GM12865 (cell line): ENCODE results near the gene R3HCC1L.

ENCODE experiments used
- DNase-seq: peaks from one replicate; pipeline ENCODE4 v3.0.0; 2010; ENCODE audit warnings: low read depth
- H3K4me3 ChIP-seq: 2 replicates; pipeline ENCODE4 v1.5.1; 2011; ENCODE audit warnings: mild to moderate bottlenecking, low read depth, low read length, control low read depth
- TF ChIP-seq, protein P1 (sequence below): IDR thresholded peaks from 2 replicates; pipeline ENCODE4 v1.5.1; 2011; ENCODE audit warnings: low read length, control low read depth, low read depth, inconsistent platforms; ENCODE audit not compliant: insufficient read depth; ENCODE audit errors: missing control alignments

Gene R3HCC1L

DNA sequence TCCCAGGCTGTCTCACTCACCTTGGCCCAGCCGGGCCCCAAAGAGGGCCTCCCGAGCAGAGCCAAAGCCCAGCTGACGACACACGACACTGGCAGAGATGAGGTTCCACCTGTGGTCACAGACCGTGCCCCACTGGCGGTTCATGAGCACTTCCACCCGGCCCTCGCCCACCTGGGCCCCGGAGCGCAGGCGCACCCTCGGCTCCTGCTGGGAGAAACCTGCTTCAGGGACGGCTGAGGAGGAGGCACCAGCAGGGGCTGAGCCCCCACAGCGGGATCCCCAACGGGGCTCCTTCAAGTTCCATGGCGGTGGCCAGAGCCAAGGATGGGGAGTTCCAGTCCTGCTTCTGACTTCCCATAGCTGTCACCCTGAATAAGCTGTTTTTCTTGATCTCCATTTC lies 123.5 kb downstream of the R3HCC1L start:
- DNase-seq, result no peak
- TF ChIP-seq, protein P1, sequence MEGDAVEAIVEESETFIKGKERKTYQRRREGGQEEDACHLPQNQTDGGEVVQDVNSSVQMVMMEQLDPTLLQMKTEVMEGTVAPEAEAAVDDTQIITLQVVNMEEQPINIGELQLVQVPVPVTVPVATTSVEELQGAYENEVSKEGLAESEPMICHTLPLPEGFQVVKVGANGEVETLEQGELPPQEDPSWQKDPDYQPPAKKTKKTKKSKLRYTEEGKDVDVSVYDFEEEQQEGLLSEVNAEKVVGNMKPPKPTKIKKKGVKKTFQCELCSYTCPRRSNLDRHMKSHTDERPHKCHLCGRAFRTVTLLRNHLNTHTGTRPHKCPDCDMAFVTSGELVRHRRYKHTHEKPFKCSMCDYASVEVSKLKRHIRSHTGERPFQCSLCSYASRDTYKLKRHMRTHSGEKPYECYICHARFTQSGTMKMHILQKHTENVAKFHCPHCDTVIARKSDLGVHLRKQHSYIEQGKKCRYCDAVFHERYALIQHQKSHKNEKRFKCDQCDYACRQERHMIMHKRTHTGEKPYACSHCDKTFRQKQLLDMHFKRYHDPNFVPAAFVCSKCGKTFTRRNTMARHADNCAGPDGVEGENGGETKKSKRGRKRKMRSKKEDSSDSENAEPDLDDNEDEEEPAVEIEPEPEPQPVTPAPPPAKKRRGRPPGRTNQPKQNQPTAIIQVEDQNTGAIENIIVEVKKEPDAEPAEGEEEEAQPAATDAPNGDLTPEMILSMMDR, result no peak
- no peak overlapping the region for H3K4me3 ChIP-seq

DNA sequence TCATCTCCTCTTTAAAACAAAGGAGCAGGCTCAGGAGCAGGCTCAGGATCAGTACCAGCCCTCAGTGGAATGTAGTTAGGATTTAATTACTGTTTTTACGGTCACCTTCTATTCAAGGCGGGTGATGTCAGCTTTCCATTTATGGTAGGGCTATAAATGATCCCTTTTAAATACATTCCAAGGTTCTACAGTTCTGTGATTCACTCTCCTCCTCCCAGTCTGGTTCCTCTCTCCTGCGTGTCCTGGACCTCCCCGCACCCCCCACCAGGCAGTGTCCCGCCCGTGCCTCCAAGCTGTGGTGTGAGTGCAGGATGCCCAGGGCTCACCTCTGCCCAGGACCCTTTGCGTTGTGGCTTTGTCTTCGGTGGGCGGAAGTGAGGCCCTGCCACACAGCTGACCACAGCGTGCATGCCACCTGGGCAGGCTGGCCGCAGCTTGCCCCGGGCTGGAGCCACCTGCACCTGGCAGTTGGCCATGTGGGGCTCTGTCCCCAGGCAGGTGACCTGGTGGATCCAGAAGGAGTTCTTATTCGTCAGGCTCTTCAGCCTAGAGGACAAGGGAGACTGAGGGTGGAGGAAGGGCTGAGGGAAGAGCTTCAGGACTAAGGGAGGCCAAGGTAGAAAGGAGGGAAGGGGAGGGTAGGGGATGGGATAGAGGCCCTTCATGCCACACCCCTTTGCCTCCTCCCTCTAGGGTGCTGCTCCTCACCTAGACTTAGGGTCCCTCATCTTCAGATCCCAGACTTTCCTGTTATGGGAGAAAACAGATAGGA lies 124.4 kb downstream of the R3HCC1L start:
- H3K4me3 ChIP-seq, result no peak overlapping the region
- DNase-seq, result no peak
- TF ChIP-seq, protein P1, result no peak

DNA sequence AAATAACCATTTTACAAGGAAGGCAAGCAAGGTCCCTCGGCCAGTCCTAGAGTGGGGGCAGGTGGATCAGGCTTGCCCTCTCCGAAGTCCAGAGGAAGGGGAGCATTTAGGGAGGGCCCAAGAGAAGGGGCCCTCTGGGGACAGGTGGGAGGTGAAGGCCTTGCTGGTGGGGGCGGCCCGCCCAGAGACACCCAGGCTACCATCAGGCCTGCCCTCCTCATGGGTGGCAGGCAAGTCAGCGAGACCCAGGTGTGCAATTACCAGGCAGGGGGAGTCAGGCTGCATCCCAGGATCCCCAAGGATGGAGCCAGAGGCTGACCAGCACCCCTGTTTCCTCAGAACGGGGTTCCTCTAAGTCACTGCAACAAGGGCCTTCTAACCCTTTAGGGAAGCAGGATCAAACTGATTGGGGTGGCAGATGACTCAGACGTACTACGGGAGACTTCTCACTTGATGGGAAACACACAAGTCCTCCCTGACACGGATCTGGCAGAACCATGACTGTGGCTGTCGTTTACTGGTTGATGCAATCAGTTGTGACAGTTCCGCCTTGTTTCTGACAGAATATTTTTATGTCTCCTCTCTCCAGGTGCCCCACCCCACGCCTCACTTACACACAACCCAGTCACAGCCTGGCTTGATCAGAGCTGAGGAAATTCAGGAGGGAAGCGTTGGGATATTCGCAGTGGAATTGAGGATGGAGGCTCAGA lies 125.3 kb downstream of the R3HCC1L start:
- TF ChIP-seq, protein P1, result no peak
- DNase-seq, result no peak
- no peak overlapping the region for H3K4me3 ChIP-seq

DNA sequence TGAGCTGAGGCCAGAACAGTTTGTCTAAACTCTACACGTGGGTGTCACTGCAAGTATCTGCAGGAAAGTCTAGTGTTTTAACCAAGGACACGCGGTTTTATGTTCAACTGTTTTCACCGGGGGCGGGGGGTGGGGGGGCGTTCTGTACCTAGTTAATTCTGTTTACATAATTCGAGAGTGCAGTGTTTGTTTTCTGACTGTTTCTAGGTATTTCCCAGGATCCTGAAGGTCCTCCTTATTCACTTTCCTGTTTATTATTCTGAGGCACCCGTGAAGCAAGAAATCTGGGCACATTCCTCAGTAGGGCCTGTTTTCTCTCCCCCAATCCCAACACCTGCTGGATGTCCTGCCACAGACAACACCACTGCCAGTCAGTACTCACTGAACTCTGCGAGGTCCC lies 125.9 kb downstream of the R3HCC1L start:
- H3K4me3 ChIP-seq, result no peak overlapping the region
- TF ChIP-seq, protein P1, result no peak
- no peak for DNase-seq

DNA sequence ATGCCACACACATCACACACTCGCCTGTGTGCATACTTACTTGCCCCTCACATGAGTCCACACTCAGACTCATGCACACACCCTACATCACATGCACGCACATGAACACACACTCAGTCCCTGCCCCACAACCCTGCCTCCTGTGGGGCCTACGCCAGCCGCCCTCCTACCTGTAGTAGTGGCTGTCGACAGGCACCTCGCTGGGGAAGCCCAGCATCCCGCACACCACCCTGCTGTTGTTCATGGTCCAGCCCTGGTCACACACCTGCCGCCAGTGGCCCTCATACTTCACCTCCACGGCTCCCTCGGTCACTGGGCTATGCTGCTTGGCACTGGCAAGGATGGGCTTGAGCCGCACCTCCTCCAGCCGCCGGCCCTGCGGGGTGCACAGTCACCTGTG lies 126.3 kb downstream of the R3HCC1L start:
- TF ChIP-seq, protein P1, result no peak
- no peak for DNase-seq
- H3K4me3 ChIP-seq, result no peak overlapping the region

DNA sequence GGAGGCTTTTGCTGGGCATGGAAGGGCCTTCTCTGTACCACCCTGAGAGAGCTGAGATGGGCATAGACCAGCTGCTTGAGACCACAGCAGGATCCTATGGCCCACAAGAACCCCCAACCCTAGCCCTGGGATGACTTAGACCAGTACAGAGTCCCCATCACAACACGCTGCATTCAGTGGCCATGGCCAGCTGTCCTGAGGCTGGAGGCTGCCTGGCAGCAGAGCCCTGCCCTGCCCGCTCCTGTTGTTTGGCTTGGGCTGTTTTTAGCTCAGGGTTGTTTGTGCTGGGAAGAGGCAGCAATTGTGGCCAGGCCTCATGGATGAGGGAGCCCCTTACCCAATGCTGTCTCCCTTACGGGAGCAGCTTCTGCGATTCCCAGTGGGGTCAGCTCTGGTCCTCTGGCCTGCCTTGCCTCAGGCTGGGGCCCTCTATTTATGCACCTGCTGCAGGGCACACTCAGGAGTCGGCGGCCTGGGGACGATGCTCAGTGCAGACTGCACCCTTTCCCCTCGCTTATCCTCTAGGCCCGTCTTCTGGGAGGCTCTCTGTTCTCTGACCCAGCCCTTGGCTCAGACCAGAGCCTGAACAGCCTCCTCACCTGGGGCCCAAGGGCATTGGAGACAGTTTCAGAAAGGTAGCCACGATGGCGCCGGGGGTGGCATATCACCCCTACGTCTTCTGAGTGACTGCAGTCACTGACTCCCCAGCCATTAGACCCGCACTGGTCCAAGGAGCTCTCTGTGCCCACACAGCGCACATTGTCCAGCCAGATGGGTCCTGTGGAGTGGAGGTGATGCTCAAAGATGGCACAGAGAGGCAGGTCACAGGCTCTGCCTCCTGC lies 127.2 kb downstream of the R3HCC1L start:
- H3K4me3 ChIP-seq, result no peak overlapping the region
- TF ChIP-seq, protein P1, result no peak
- DNase-seq, result no peak
